Measurements from ENCODE around the gene SLCO6A1.

GRCh38 chr5:102531506-102531905, 32.7 kb upstream of the SLCO6A1 start:
- TF ChIP-seq CTCF (IDR thresholded peaks at IDR 0.05; ENCODE audit: low read depth, low read length): no peak
- TF ChIP-seq EZH2phosphoT487 (IDR thresholded peaks at IDR 0.05; ENCODE audit: low read depth): no peak

Data from OCI-LY3 (cell line).